ENCODE data around the gene FANCC. TPM values are rescaled to one million over a fixed set of nuclear protein-coding genes. Genes with fewer than 3 reads are reported as not detected.

The FANCC gene
- total RNA-seq, 1 donor from 2014 or later = 7.9 TPM

- no peak for TF ChIP-seq EZH2 (IDR thresholded peaks at IDR 0.05; ENCODE audit: insufficient read depth, low read length)
- TF ChIP-seq CTCF (IDR thresholded peaks at IDR 0.05; ENCODE audit: insufficient read depth, low read depth, low read length) = no peak
- H3K27ac Mint-ChIP-seq (ENCODE audit: unreplicated experiment) = peak overlapping the region; percentile 21
Observed at GRCh38 chr9:95189251-95190098, 128.0 kb downstream of the FANCC start.

GRCh38 chr9:95188459-95188858, 129.1 kb downstream of the FANCC start:
- Histone ChIP-seq H3K79me2 (ENCODE audit: insufficient read depth, low read length) (no peaks in the 10 kb centered on the region), H3K4me2 (ENCODE audit: low read length) (peak overlapping the region; percentile 31), H3K36me3 (ENCODE audit: insufficient read depth, low read length) (no peaks in the 10 kb centered on the region), H4K20me1 (ENCODE audit: insufficient read depth, low read length) (no peaks in the 10 kb centered on the region), H3K4me3 (ENCODE audit: insufficient read depth, low read depth, low read length) (no peak overlapping the region), H3K27me3 (ENCODE audit: insufficient read depth, low read length) (no peaks in the 10 kb centered on the region), H3K9ac (ENCODE audit: low read length) (no peak overlapping the region), H3K4me1 (ENCODE audit: insufficient read depth, low read length) (peaks cover 19% of the 10 kb centered on the region), H3K27ac (ENCODE audit: low read depth, low read length) (peak overlapping the region; percentile 2), H2AFZ (ENCODE audit: low read depth, low read length) (no peak overlapping the region), H3K9me3 (ENCODE audit: insufficient read depth, low read depth, low read length) (no peaks in the 10 kb centered on the region)
- H3K4me1 Mint-ChIP-seq (ENCODE audit: low read depth, unreplicated experiment) = peaks cover 22% of the 10 kb centered on the region
- H3K27ac Mint-ChIP-seq (ENCODE audit: unreplicated experiment) = no peak overlapping the region
- H3K27me3 Mint-ChIP-seq (ENCODE audit: low read depth, unreplicated experiment) = no peaks in the 10 kb centered on the region
- no peak for DNase-seq (ENCODE audit: low read depth)
- peak overlapping the region; percentile 11 for H3K4me3 Mint-ChIP-seq (ENCODE audit: unreplicated experiment)
- H3K9me3 Mint-ChIP-seq (ENCODE audit: unreplicated experiment) = no peaks in the 10 kb centered on the region
- no peak for TF ChIP-seq EZH2 (IDR thresholded peaks at IDR 0.05; ENCODE audit: insufficient read depth, low read length)
- no peak for TF ChIP-seq CTCF (IDR thresholded peaks at IDR 0.05; ENCODE audit: insufficient read depth, low read depth, low read length)
- H3K36me3 Mint-ChIP-seq (ENCODE audit: low read depth, unreplicated experiment) = peaks cover 2% of the 10 kb centered on the region
- FAIRE-seq = no peak

More at GRCh38 chr9:95189251-95190098, 128.0 kb downstream of the FANCC start:
- Mint-ChIP-seq H3K4me1 (ENCODE audit: low read depth, unreplicated experiment) (peaks cover 22% of the 10 kb centered on the region), H3K9me3 (ENCODE audit: unreplicated experiment) (no peaks in the 10 kb centered on the region), H3K27me3 (ENCODE audit: low read depth, unreplicated experiment) (no peaks in the 10 kb centered on the region), H3K4me3 (ENCODE audit: unreplicated experiment) (peak overlapping the region; percentile 24), H3K36me3 (ENCODE audit: low read depth, unreplicated experiment) (peaks cover 2% of the 10 kb centered on the region)
- H3K4me3 ChIP-seq (ENCODE audit: insufficient read depth, low read depth, low read length) = peak overlapping the region; percentile 24
- peaks cover 19% of the 10 kb centered on the region for H3K4me1 ChIP-seq (ENCODE audit: insufficient read depth, low read length)
- DNase-seq (ENCODE audit: low read depth) (peak; percentile 84), FAIRE-seq (no peak)
- no peak overlapping the region for H2AFZ ChIP-seq (ENCODE audit: low read depth, low read length)
- peak overlapping the region; percentile 45 for H3K9ac ChIP-seq (ENCODE audit: low read length)
- H3K9me3 ChIP-seq (ENCODE audit: insufficient read depth, low read depth, low read length) = no peaks in the 10 kb centered on the region
- H4K20me1 ChIP-seq (ENCODE audit: insufficient read depth, low read length) = no peaks in the 10 kb centered on the region
- peak overlapping the region; percentile 2 for H3K27ac ChIP-seq (ENCODE audit: low read depth, low read length)
- peak overlapping the region; percentile 61 for H3K4me2 ChIP-seq (ENCODE audit: low read length)
- no peaks in the 10 kb centered on the region for H3K36me3 ChIP-seq (ENCODE audit: insufficient read depth, low read length)
- H3K27me3 ChIP-seq (ENCODE audit: insufficient read depth, low read length) = no peaks in the 10 kb centered on the region
- no peaks in the 10 kb centered on the region for H3K79me2 ChIP-seq (ENCODE audit: insufficient read depth, low read length)

- Histone ChIP-seq H3K27me3 (ENCODE audit: insufficient read depth, low read length) (no peaks in the 10 kb centered on the region), H2AFZ (ENCODE audit: low read depth, low read length) (no peak overlapping the region), H3K79me2 (ENCODE audit: insufficient read depth, low read length) (no peaks in the 10 kb centered on the region), H4K20me1 (ENCODE audit: insufficient read depth, low read length) (no peaks in the 10 kb centered on the region), H3K9me3 (ENCODE audit: insufficient read depth, low read depth, low read length) (no peaks in the 10 kb centered on the region), H3K27ac (ENCODE audit: low read depth, low read length) (no peak overlapping the region), H3K4me1 (ENCODE audit: insufficient read depth, low read length) (peaks cover 19% of the 10 kb centered on the region), H3K4me3 (ENCODE audit: insufficient read depth, low read depth, low read length) (no peak overlapping the region), H3K36me3 (ENCODE audit: insufficient read depth, low read length) (no peaks in the 10 kb centered on the region), H3K9ac (ENCODE audit: low read length) (no peak overlapping the region), H3K4me2 (ENCODE audit: low read length) (no peak overlapping the region)
- FAIRE-seq = no peak
- Mint-ChIP-seq H3K9me3 (ENCODE audit: unreplicated experiment) (no peaks in the 10 kb centered on the region), H3K27ac (ENCODE audit: unreplicated experiment) (no peak overlapping the region), H3K36me3 (ENCODE audit: low read depth, unreplicated experiment) (peaks cover 6% of the 10 kb centered on the region), H3K27me3 (ENCODE audit: low read depth, unreplicated experiment) (no peaks in the 10 kb centered on the region), H3K4me1 (ENCODE audit: low read depth, unreplicated experiment) (peaks cover 28% of the 10 kb centered on the region), H3K4me3 (ENCODE audit: unreplicated experiment) (no peak overlapping the region)
- TF ChIP-seq CTCF (IDR thresholded peaks at IDR 0.05; ENCODE audit: insufficient read depth, low read depth, low read length) (no peak), EZH2 (IDR thresholded peaks at IDR 0.05; ENCODE audit: insufficient read depth, low read length) (no peak)
- DNase-seq (ENCODE audit: low read depth) = no peak
Observed at GRCh38 chr9:95185956-95186355, 131.6 kb downstream of the FANCC start.
